ENCODE data around the gene ADAMTS10. TPM values are rescaled to one million over a fixed set of nuclear protein-coding genes. Genes with fewer than 3 reads are reported as not detected.
A peak's percentile ranks its signal among the peaks of the same experiment; 100 is the strongest.
"Not testable (repeated sequence)": the region's sequence is repeated elsewhere in the genome, so short reads cannot be mapped to it uniquely, and the experiment has no call there.

The ADAMTS10 gene
- total RNA-seq, 1 donor from 2014 or later = 9.1 TPM

- DNase-seq (no peak), ATAC-seq (ENCODE audit: poor library complexity) (no peak)
- intact Hi-C loops (cut with DNase I) = no loop called here
These were observed 20.4 kb upstream of the ADAMTS10 start for GRCh38 chr19:8630796-8631424.

GRCh38 chr19:8629996-8630683 lies 19.6 kb upstream of the ADAMTS10 start, which contains the start of gene NFILZ:
TSS of gene NFILZ (plus strand) at chr19:8630633. CDS start at chr19:8676766, 46,133 bp downstream.
- intact Hi-C loops (cut with DNase I) = no loop called here
- no peak for DNase-seq
- no peak for ATAC-seq (ENCODE audit: poor library complexity)

GRCh38 chr19:8629184-8629583 lies 18.7 kb upstream of the ADAMTS10 start:
- DNase-seq = no peak
- intact Hi-C loops (cut with DNase I) = no loop called here
- ATAC-seq (ENCODE audit: poor library complexity) = no peak

- ATAC-seq (ENCODE audit: poor library complexity) = no peak
- intact Hi-C loops (cut with DNase I) = no loop called here
- DNase-seq = no peak
These were observed 16.3 kb upstream of the ADAMTS10 start for GRCh38 chr19:8626842-8627241.

- intact Hi-C loops (cut with DNase I); ATAC-seq (ENCODE audit: poor library complexity): not testable (repeated sequence)
These were observed 12.4 kb upstream of the ADAMTS10 start for GRCh38 chr19:8622886-8623285.

GRCh38 chr19:8618751-8619150 lies 8.2 kb upstream of the ADAMTS10 start:
- ATAC-seq (ENCODE audit: poor library complexity) (no peak), DNase-seq (no peak)
- intact Hi-C loops (cut with DNase I) = no loop called here

More at GRCh38 chr19:8622886-8623285, 12.4 kb upstream of the ADAMTS10 start:
- DNase-seq = not testable (repeated sequence)

- ATAC-seq (ENCODE audit: poor library complexity) (no peak), DNase-seq (no peak)
- intact Hi-C loops (cut with DNase I) = no loop called here
These were observed 7.5 kb upstream of the ADAMTS10 start for GRCh38 chr19:8617984-8618383.

GRCh38 chr19:8617325-8617724 lies 6.8 kb upstream of the ADAMTS10 start:
- DNase-seq; intact Hi-C loops (cut with DNase I); ATAC-seq (ENCODE audit: poor library complexity): not testable (repeated sequence)

- no peak for ATAC-seq (ENCODE audit: poor library complexity)
- intact Hi-C loops (cut with DNase I) = no loop called here
- DNase-seq = no peak
These were observed 6.3 kb upstream of the ADAMTS10 start for GRCh38 chr19:8616861-8617260.

- ATAC-seq (ENCODE audit: poor library complexity) = peak; percentile 46
These were observed 5.5 kb upstream of the ADAMTS10 start for GRCh38 chr19:8615813-8616596.

GRCh38 chr19:8615024-8615423 lies 4.5 kb upstream of the ADAMTS10 start:
- intact Hi-C loops (cut with DNase I) = no loop called here
- ATAC-seq (ENCODE audit: poor library complexity) (no peak), DNase-seq (no peak)

More at GRCh38 chr19:8615813-8616596, 5.5 kb upstream of the ADAMTS10 start:
- DNase-seq = peak; percentile 77
- intact Hi-C loops (cut with DNase I) = no loop called here

- ATAC-seq (ENCODE audit: poor library complexity) = no peak
- intact Hi-C loops (cut with DNase I) = no loop called here
- no peak for DNase-seq
These were observed 3.9 kb upstream of the ADAMTS10 start for GRCh38 chr19:8614455-8614854.

- ATAC-seq (ENCODE audit: poor library complexity) (no peak), DNase-seq (no peak)
- intact Hi-C loops (cut with DNase I) = no loop called here
These were observed 2.3 kb upstream of the ADAMTS10 start for GRCh38 chr19:8612807-8613171.

- intact Hi-C loops (cut with DNase I) = no loop called here
- ATAC-seq (ENCODE audit: poor library complexity) (peak; percentile 44), DNase-seq (peak; percentile 84)
These were observed 1.6 kb upstream of the ADAMTS10 start for GRCh38 chr19:8611877-8612806.

GRCh38 chr19:8611391-8611876 lies 919 bp upstream of the ADAMTS10 start:
- no peak for ATAC-seq (ENCODE audit: poor library complexity)
- DNase-seq = peak; percentile 69
- intact Hi-C loops (cut with DNase I) = no loop called here

- ATAC-seq (ENCODE audit: poor library complexity) (no peak), DNase-seq (no peak)
- intact Hi-C loops (cut with DNase I) = no loop called here
These were observed 403 bp upstream of the ADAMTS10 start for GRCh38 chr19:8610936-8611300.

GRCh38 chr19:8609279-8610040 lies 1.1 kb downstream of the ADAMTS10 start:
- ATAC-seq (ENCODE audit: poor library complexity) (peak; percentile 70), DNase-seq (peak; percentile 84)
- intact Hi-C loops (cut with DNase I) = no loop called here

GRCh38 chr19:8608941-8609278 lies 1.6 kb downstream of the ADAMTS10 start:
- no peak for ATAC-seq (ENCODE audit: poor library complexity)
- DNase-seq = no peak

More at GRCh38 chr19:8608941-8609278, 1.6 kb downstream of the ADAMTS10 start:
- intact Hi-C loops (cut with DNase I) = no loop called here
